SK-N-SH treated with all-trans-retinoic acid at 6 μM for 48 hours (cell line): ENCODE results near the gene EMCN.

Experiments used
- ARNTL ChIP-seq: fragments of 450-650 bp; formaldehyde crosslinking; IDR thresholded peaks from 2 replicates; pipeline ENCODE4 v1.5.0; 2020; ENCODE audit warnings: low read depth, mild to moderate bottlenecking, moderate library complexity, borderline replicate concordance
- CSDC2 ChIP-seq: fragments of 250-450 bp; sonication (Bioruptor Pico); IDR thresholded peaks from 2 replicates; pipeline ENCODE4 v1.5.0; 2020; ENCODE audit warnings: mild to moderate bottlenecking, moderate library complexity
- ESRRG ChIP-seq: fragments of 250-450 bp; sonication (Bioruptor Pico); IDR thresholded peaks from 2 replicates; pipeline ENCODE4 v1.6.1; 2021; ENCODE audit warnings: mild to moderate bottlenecking
- GLIS3 ChIP-seq: fragments of 250-450 bp; sonication (Bioruptor Pico); IDR thresholded peaks from 2 replicates; pipeline ENCODE4 v1.5.0; 2020; ENCODE audit warnings: mild to moderate bottlenecking, moderate library complexity
- ISL1 ChIP-seq: fragments of 250-450 bp; sonication (Bioruptor Pico); IDR thresholded peaks from 2 replicates; pipeline ENCODE4 v2.1.2; 2022; ENCODE audit warnings: mild to moderate bottlenecking, moderate library complexity
- RARB ChIP-seq: fragments of 250-450 bp; sonication (Bioruptor Pico); IDR thresholded peaks from 2 replicates; pipeline ENCODE4 v1.8.0; 2021; ENCODE audit warnings: mild to moderate bottlenecking, moderate library complexity
- SNAI2 ChIP-seq: fragments of 250-450 bp; sonication (Bioruptor Pico); IDR thresholded peaks from 2 replicates; pipeline ENCODE4 v1.5.0; 2020; ENCODE audit warnings: mild to moderate bottlenecking, moderate library complexity
- TCF4 ChIP-seq: fragments of 250-450 bp; sonication (Bioruptor Pico); IDR thresholded peaks from 2 replicates; pipeline ENCODE4 v1.8.0; 2021; ENCODE audit warnings: mild to moderate bottlenecking, moderate library complexity, borderline replicate concordance
- TOX ChIP-seq: fragments of 250-450 bp; sonication (Bioruptor Pico); IDR thresholded peaks from 2 replicates; pipeline ENCODE4 v1.8.0; 2021; ENCODE audit warnings: mild to moderate bottlenecking, moderate library complexity, borderline replicate concordance
- ZC3H10 ChIP-seq: fragments of 250-450 bp; sonication (Bioruptor Pico); IDR thresholded peaks from 2 replicates; pipeline ENCODE4 v1.5.1; 2021; ENCODE audit warnings: mild to moderate bottlenecking, moderate library complexity
- ZFP30 ChIP-seq: fragments of 450-650 bp; formaldehyde crosslinking; IDR thresholded peaks from 2 replicates; pipeline ENCODE4 v1.5.0; 2022; ENCODE audit warnings: mild to moderate bottlenecking, moderate library complexity
- ZNF565 ChIP-seq: fragments of 450-650 bp; formaldehyde crosslinking; conservative IDR thresholded peaks from 2 replicates; pipeline ENCODE4 v1.5.0; 2020; ENCODE audit warnings: low read depth, mild to moderate bottlenecking, moderate library complexity
- TF ChIP-seq, protein P1 (sequence below): fragments of 250-450 bp; sonication (Bioruptor Pico); IDR thresholded peaks from 2 replicates; pipeline ENCODE4 v1.8.0; 2020; ENCODE audit warnings: mild to moderate bottlenecking, moderate library complexity, borderline replicate concordance
- TF ChIP-seq, protein P2 (sequence below): fragments of 250-450 bp; sonication (Bioruptor Pico); IDR thresholded peaks from 2 replicates; pipeline ENCODE4 v1.5.1; 2020; ENCODE audit warnings: low read depth, mild to moderate bottlenecking, moderate library complexity

DNA sequence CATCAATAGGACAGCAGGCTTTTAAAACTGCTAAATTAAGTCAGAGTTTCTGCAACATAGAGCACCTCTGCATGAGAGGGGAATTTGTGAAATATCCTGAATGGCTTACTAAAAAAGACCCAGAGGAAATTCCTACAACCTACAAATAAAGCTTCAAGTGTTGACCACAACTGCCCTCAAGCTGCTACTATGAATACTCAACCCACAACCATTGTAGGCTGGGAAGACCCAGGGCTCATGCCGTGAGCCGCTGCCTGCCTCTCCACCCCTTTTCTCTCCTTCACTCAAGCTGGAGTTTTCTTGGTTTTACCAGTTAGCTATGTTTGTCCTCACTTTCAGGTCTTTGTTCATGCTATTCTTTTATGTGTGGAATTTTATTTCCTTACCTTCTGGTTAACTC lies 151.6 kb downstream of the EMCN start:
- TF ChIP-seq SNAI2 (no peak), RARB (no peak), TCF4 (CRISPR knock-in tag) (no peak), ARNTL (CRISPR knock-in tag) (no peak), ISL1 (CRISPR knock-in tag) (no peak), GLIS3 (CRISPR knock-in tag) (no peak), TOX (CRISPR knock-in tag) (no peak), ZC3H10 (CRISPR knock-in tag) (no peak), CSDC2 (CRISPR knock-in tag) (no peak), ZFP30 (no peak), ZNF565 (CRISPR knock-in tag) (no peak), ESRRG (CRISPR knock-in tag) (no peak)
- TF ChIP-seq, protein P1, sequence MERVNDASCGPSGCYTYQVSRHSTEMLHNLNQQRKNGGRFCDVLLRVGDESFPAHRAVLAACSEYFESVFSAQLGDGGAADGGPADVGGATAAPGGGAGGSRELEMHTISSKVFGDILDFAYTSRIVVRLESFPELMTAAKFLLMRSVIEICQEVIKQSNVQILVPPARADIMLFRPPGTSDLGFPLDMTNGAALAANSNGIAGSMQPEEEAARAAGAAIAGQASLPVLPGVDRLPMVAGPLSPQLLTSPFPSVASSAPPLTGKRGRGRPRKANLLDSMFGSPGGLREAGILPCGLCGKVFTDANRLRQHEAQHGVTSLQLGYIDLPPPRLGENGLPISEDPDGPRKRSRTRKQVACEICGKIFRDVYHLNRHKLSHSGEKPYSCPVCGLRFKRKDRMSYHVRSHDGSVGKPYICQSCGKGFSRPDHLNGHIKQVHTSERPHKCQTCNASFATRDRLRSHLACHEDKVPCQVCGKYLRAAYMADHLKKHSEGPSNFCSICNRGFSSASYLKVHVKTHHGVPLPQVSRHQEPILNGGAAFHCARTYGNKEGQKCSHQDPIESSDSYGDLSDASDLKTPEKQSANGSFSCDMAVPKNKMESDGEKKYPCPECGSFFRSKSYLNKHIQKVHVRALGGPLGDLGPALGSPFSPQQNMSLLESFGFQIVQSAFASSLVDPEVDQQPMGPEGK, result no peak
- TF ChIP-seq, protein P2, sequence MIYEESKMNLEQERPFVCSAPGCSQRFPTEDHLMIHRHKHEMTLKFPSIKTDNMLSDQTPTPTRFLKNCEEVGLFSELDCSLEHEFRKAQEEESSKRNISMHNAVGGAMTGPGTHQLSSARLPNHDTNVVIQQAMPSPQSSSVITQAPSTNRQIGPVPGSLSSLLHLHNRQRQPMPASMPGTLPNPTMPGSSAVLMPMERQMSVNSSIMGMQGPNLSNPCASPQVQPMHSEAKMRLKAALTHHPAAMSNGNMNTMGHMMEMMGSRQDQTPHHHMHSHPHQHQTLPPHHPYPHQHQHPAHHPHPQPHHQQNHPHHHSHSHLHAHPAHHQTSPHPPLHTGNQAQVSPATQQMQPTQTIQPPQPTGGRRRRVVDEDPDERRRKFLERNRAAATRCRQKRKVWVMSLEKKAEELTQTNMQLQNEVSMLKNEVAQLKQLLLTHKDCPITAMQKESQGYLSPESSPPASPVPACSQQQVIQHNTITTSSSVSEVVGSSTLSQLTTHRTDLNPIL, result no peak
